ENCODE measurements around the gene TAX1BP3. TPM values are rescaled to one million over a fixed set of nuclear protein-coding genes. Genes with fewer than 3 reads are reported as not detected.

The TAX1BP3 gene
- total RNA-seq, 1 experiment from 2014 or later = 50.0 TPM

- ChIA-PET RAD21 (ENCODE audit: low non-redundant PET in 1 of 2, low total read pairs in 2 of 2, uncharacterized antibody in 2 of 2, unreplicated experiment in 2 of 2) (no interaction called here), POLR2A (interaction anchor here (1.2 kb wide), 1 partner anchor 10 kb away, joined by 3 read pairs; no protein-coding TSS in a partner anchor), CTCF (no interaction called here)
- no peaks in the 10 kb centered on the region for H4K20me1 ChIP-seq (ENCODE audit: insufficient read depth)
- H3K27ac ChIP-seq (ENCODE audit: low read depth, low read length) = no peak overlapping the region
- H2AFZ ChIP-seq (ENCODE audit: low read depth, low read length, poor library complexity, severe bottlenecking) = no peak overlapping the region
- DNase-seq (ENCODE audit: low read depth, low spot score) (no peak), ATAC-seq (no peak)
- H3K9me2 ChIP-seq (ENCODE audit: insufficient read depth) = no peaks in the 10 kb centered on the region
- H3K79me2 ChIP-seq (ENCODE audit: insufficient read depth, low read length) = no peaks in the 10 kb centered on the region
- no peak for TF ChIP-seq EZH2phosphoT487 (IDR thresholded peaks at IDR 0.05; ENCODE audit: borderline replicate concordance)
- TF ChIP-seq RAD21 (IDR thresholded peaks at IDR 0.05; ENCODE audit: low read depth) = no peak
- TF ChIP-seq POLR2A (IDR thresholded peaks at IDR 0.05; ENCODE audit: borderline replicate concordance, extremely low read depth, insufficient read depth, insufficient read length) = no peak
- TF ChIP-seq, protein P1, sequence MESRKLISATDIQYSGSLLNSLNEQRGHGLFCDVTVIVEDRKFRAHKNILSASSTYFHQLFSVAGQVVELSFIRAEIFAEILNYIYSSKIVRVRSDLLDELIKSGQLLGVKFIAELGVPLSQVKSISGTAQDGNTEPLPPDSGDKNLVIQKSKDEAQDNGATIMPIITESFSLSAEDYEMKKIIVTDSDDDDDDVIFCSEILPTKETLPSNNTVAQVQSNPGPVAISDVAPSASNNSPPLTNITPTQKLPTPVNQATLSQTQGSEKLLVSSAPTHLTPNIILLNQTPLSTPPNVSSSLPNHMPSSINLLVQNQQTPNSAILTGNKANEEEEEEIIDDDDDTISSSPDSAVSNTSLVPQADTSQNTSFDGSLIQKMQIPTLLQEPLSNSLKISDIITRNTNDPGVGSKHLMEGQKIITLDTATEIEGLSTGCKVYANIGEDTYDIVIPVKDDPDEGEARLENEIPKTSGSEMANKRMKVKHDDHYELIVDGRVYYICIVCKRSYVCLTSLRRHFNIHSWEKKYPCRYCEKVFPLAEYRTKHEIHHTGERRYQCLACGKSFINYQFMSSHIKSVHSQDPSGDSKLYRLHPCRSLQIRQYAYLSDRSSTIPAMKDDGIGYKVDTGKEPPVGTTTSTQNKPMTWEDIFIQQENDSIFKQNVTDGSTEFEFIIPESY (IDR thresholded peaks at IDR 0.05; ENCODE audit: extremely low read depth, insufficient replicate concordance, low read length) = no peak
- TF ChIP-seq EZH2 (IDR thresholded peaks at IDR 0.05) = no peak
- TF ChIP-seq EGR1 (IDR thresholded peaks at IDR 0.05; ENCODE audit: low read depth) = no peak
- TF ChIP-seq POLR2AphosphoS5 (IDR thresholded peaks at IDR 0.05; ENCODE audit: low read depth, low read length) = no peak
- no peak for TF ChIP-seq CBX3 (IDR thresholded peaks at IDR 0.05; ENCODE audit: low read depth)
- TF ChIP-seq, protein P2, sequence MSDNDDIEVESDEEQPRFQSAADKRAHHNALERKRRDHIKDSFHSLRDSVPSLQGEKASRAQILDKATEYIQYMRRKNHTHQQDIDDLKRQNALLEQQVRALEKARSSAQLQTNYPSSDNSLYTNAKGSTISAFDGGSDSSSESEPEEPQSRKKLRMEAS (IDR thresholded peaks at IDR 0.05) = no peak
- no peak for TF ChIP-seq JUND (IDR thresholded peaks at IDR 0.05)
- no peak for TF ChIP-seq ZNF274 (IDR thresholded peaks at IDR 0.05; ENCODE audit: low read depth, low read length)
- no peak for TF ChIP-seq SP1 (IDR thresholded peaks at IDR 0.05; ENCODE audit: low read depth)
- no peak for TF ChIP-seq ZFX (IDR thresholded peaks at IDR 0.05)
- TF ChIP-seq ATF3 (IDR thresholded peaks at IDR 0.05) = no peak
- TF ChIP-seq ELF1 (IDR thresholded peaks at IDR 0.05; ENCODE audit: borderline replicate concordance, low read depth) = no peak
- no peak for TF ChIP-seq YY1 (IDR thresholded peaks at IDR 0.05; ENCODE audit: extremely low read depth, insufficient replicate concordance, low read depth, low read length)
- TF ChIP-seq SRF (IDR thresholded peaks at IDR 0.05; ENCODE audit: low read depth) = no peak
- no peaks in the 10 kb centered on the region for H3K9me3 ChIP-seq (ENCODE audit: control insufficient read depth in 1 of 2, insufficient read depth in 1 of 2, low read depth in 1 of 2, low read length in 2 of 2)
- no TSS peak for BruUV-seq (replicated peaks)
- no peak overlapping the region for H3K4me2 ChIP-seq (ENCODE audit: low read length)
- H3K36me3 ChIP-seq (ENCODE audit: control insufficient read depth in 1 of 2, insufficient read depth in 2 of 2, low read length in 2 of 2) = no peaks in the 10 kb centered on the region
- intact Hi-C loops (cut with micrococcal nuclease) = no loop called here
- no peaks in the 10 kb centered on the region for H3K27me3 ChIP-seq (ENCODE audit: insufficient read depth, low read length)
- H3K9ac ChIP-seq (ENCODE audit: low read length) = no peak overlapping the region
- H3K4me3 ChIP-seq (replicated peaks in 1 of 2; ENCODE audit: low read depth in 1 of 2, low read length in 2 of 2) = no peak overlapping the region
- H3K4me1 ChIP-seq (ENCODE audit: control insufficient read depth in 1 of 2, insufficient read depth in 2 of 2, low read length in 2 of 2) = peaks cover 12 to 16% of the 10 kb centered on the region in 2 experiments
Measured at GRCh38 chr17:3656755-3657587, 11.4 kb downstream of the TAX1BP3 start.
